ENCODE data around the gene C1QTNF6.

Gene C1QTNF6

GRCh38 chr22:37213218-37213855 lies 25.3 kb upstream of the C1QTNF6 start:
- Histone ChIP-seq H3K9me3 (ENCODE audit: control insufficient read depth, insufficient read depth, low read depth, low read length) (no peaks in the 10 kb centered on the region), H3K36me3 (ENCODE audit: control insufficient read depth in 2 of 2, insufficient read depth in 1 of 2, low read length in 2 of 2) (no peaks in the 10 kb centered on the region), H3K4me3 (ENCODE audit: low read depth, low read length) (no peak overlapping the region), H3K4me1 (ENCODE audit: control insufficient read depth, insufficient read depth, low read length) (no peaks in the 10 kb centered on the region), H3K27ac (ENCODE audit: extremely low read depth, low read depth, low read length) (no peak overlapping the region)
- CTCF ChIA-PET, result interaction anchor here (1.6 kb wide), 1 partner anchor 14 kb away, joined by 5 read pairs; no protein-coding TSS in a partner anchor
- TF ChIP-seq ZNF10 (tag by site-specific recombination; IDR thresholded peaks at IDR 0.05) (no peak), TSHZ1 (tag by site-specific recombination; IDR thresholded peaks at IDR 0.05; ENCODE audit: borderline replicate concordance) (no peak), ZNF76 (tag by site-specific recombination; IDR thresholded peaks at IDR 0.05; ENCODE audit: borderline replicate concordance, low read depth) (no peak), EGR2 (tag by site-specific recombination; IDR thresholded peaks at IDR 0.05; ENCODE audit: low read depth) (peak; percentile 35; the same call in 1 of the 2 replicates)
- POLR2A ChIA-PET, result no interaction called here

GRCh38 chr22:37212174-37212906 lies 24.3 kb upstream of the C1QTNF6 start, which contains the start of gene SSTR3:
Gene SSTR3 (minus strand): TSS chr22:37212477. CDS start chr22:37207803, 4,674 bp downstream.
- Histone ChIP-seq H3K4me3 (ENCODE audit: low read depth, low read length) (no peak within 1 kb of the TSS), H3K4me1 (ENCODE audit: control insufficient read depth, insufficient read depth, low read length) (no peaks in the 10 kb centered on the region), H3K36me3 (ENCODE audit: control insufficient read depth in 2 of 2, insufficient read depth in 1 of 2, low read length in 2 of 2) (no peaks in the 10 kb centered on the region), H3K9me3 (ENCODE audit: control insufficient read depth, insufficient read depth, low read depth, low read length) (no peaks in the 10 kb centered on the region), H3K27ac (ENCODE audit: extremely low read depth, low read depth, low read length) (no peak within 1 kb of the TSS)
- POLR2A ChIA-PET, result no interaction called here
- CTCF ChIA-PET, result interaction anchor here (0.6 kb wide), 2 partner anchors 22 to 47 kb away, joined by 3 to 11 read pairs; no protein-coding TSS in a partner anchor
- TF ChIP-seq ZNF776 (tag by site-specific recombination; IDR thresholded peaks at IDR 0.05; ENCODE audit: borderline replicate concordance), result no peak
- no peak for TF ChIP-seq ZBTB49 (tag by site-specific recombination; IDR thresholded peaks at IDR 0.05; ENCODE audit: low read depth)
- TF ChIP-seq KLF16 (tag by site-specific recombination; IDR thresholded peaks at IDR 0.05), result no peak
- no peak for TF ChIP-seq ZNF157 (tag by site-specific recombination; IDR thresholded peaks at IDR 0.05)
- TF ChIP-seq BCL11B (tag by site-specific recombination; IDR thresholded peaks at IDR 0.05; ENCODE audit: low read depth), result no peak
- no peak for TF ChIP-seq ZNF549 (tag by site-specific recombination; IDR thresholded peaks at IDR 0.05)
- no peak for TF ChIP-seq ZNF830 (tag by site-specific recombination; IDR thresholded peaks at IDR 0.05; ENCODE audit: low read depth)
- no peak for TF ChIP-seq ZFP37 (tag by site-specific recombination; IDR thresholded peaks at IDR 0.05)
- TF ChIP-seq PRDM10 (tag by site-specific recombination; IDR thresholded peaks at IDR 0.05), result no peak
- no peak for TF ChIP-seq ZSCAN16 (tag by site-specific recombination; IDR thresholded peaks at IDR 0.05)
- TF ChIP-seq ZBTB10 (tag by site-specific recombination; IDR thresholded peaks at IDR 0.05), result no peak
- peak; percentile 17; the same call in 1 of the 2 replicates for TF ChIP-seq ZNF266 (tag by site-specific recombination; IDR thresholded peaks at IDR 0.05; ENCODE audit: low read depth)
- no peak for TF ChIP-seq BCL6B (tag by site-specific recombination; IDR thresholded peaks at IDR 0.05)
- no peak for TF ChIP-seq ZNF785 (tag by site-specific recombination; IDR thresholded peaks at IDR 0.05)
- peak; percentile 78 for TF ChIP-seq PRDM1 (tag by site-specific recombination; IDR thresholded peaks at IDR 0.05)
